Right lobe of liver (tissue), 6 donors: ENCODE data around the gene KAT6B. TPM values are rescaled to one million over a fixed set of nuclear protein-coding genes. Genes with fewer than 3 reads are reported as not detected.

ENCODE experiments used
- ATAC-seq, 4 donors: fragments of 200-7000 bp; cut with Tn5 transposase; one replicate each; pipeline ENCODE4 v1.9.1; 2020; ENCODE audit warnings: mild to moderate bottlenecking in 4 of 4, moderate library complexity in 4 of 4
- DNase-seq, 3 donors: peaks; one replicate each; pipeline ENCODE4 v3.0.0-alpha.2; 2020
- H3K27ac ChIP-seq, 3 donors: fragments of 200-600 bp; one replicate each; pipeline ENCODE4 v1.8.0; 2022
- H3K27me3 ChIP-seq, 2 donors: fragments of 200-600 bp; one replicate each; pipeline ENCODE4 v1.8.0; 2022
- H3K36me3 ChIP-seq, 4 donors: fragments of 200-600 bp; sonication (generic) in 1 of 4; one replicate each; pipeline versions ENCODE4 v1.5.1 to v1.8.0; 2017 to 2022; ENCODE audit warnings: control low read depth in 1 of 4
- H3K4me1 ChIP-seq, 4 donors: fragments of 200-600 bp; sonication (generic) in 1 of 4; one replicate each; pipeline versions ENCODE4 v1.5.1 to v1.8.0; 2017 to 2022; ENCODE audit warnings: control low read depth in 1 of 4
- H3K4me3 ChIP-seq, 3 donors: fragments of 200-600 bp; one replicate each; pipeline ENCODE4 v1.8.0; 2022
- H3K9me3 ChIP-seq, 4 donors: fragments of 200-600 bp; sonication (generic) in 1 of 4; one replicate each; pipeline versions ENCODE4 v1.5.1 to v1.8.0; 2017 to 2022; ENCODE audit warnings: control low read depth in 1 of 4
- POLR2A ChIP-seq: fragments of 450-650 bp; IDR thresholded peaks from one replicate; pipeline ENCODE4 v1.6.1; 2017; ENCODE audit warnings: antibody characterized with exemption, mild to moderate bottlenecking
- WGBS: methylation state at CpG from one replicate; pipeline ENCODE4 v1.1.6; 2018; ENCODE audit warnings: low coverage, low lambda C conversion rate; ENCODE audit not compliant: insufficient coverage; ENCODE audit errors: missing lambda C conversion rate; 5-methylcytosine and 5-hydroxymethylcytosine counted together
- intact Hi-C, 2 donors: fragments of 100-400 bp; cut with DNase I; formaldehyde crosslinking; loops; one replicate each; pipeline versions ENCODE4 v1.11.2 to v1.14.1; 2022
- total RNA-seq, 6 experiments: library from RNA; depleted of rRNA in 2 of 6; stranded (reverse); fragments of >200 nt in 2 of 6; fragmentation: NEBNext Ultra II Directional in 3 of 6; extraction: Animal tissue kit (Norgen Biotek cat#: 25700) in 3 of 6; gene quantifications; one replicate each; pipeline versions ENCODE4 v1.1.0 to v1.2.4, GENCODE V29; 2016 to 2023
- TF ChIP-seq, protein P1 (sequence below), 4 donors: fragments of 200-600 bp in 3 of 4; fragments of 450-650 bp in 1 of 4; IDR thresholded peaks; one replicate each; pipeline versions ENCODE4 v1.5.1 to v1.8.0; 2016 to 2022; ENCODE audit warnings: antibody characterized with exemption in 4 of 4, mild to moderate bottlenecking in 2 of 4
- donor health status: DM: no; HTN: yes; CAD: no.
- donor health status: DM: no; HTN: no; CAD: no.
- donor health status: DM: no; HTN: no; CAD: no.
- donor health status: DM: no; HTN: yes; CAD: no.
- donor health status: DM: no; HTN: yes; CAD: no.

KAT6B gene
- total RNA-seq, 6 experiments from 2014 or later, result 9.2 to 17.1 (median 10.3) TPM

DNA sequence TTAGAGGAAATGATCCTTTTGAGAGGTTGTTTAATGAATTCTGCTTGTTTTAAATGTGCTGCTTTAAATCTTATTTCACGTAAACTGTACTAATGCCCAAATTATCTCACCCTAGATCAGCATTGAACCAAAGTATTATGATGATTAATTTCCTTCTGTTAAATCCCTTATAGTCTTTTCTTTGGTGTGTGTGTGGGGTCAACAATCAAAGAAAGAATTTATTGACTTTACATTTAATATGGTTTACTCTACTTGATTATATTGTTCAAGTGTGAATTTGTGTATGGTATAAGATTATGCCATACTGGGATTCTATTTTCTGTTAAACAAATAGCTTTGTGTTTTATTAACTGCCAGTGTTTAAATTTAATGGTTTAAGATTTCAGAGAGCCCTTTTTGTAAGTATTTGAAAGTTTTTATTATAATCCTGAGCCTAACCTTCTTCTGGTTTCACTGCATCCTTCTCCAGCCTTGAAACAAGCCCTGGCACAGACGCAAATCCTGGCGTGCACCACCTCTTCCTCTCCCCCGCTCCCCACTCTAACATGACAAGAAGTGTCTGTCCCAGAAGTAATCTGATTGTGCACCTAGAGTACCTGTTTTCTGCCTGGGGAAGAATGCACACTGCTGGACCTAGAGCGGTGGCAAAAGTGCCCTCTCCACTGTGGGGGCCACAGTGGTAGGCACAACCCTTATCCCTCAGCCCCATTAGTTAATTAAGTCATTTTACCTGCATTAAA lies 70.6 kb downstream of the KAT6B start:
- ATAC-seq, result no peak
- H3K27me3 ChIP-seq, result no peaks in the 10 kb centered on the region
- no peaks in the 10 kb centered on the region for H3K9me3 ChIP-seq
- WGBS, result 89% methylated on average over 3 of the region's 5 CpGs
- no peak for DNase-seq
- TF ChIP-seq, protein P1, sequence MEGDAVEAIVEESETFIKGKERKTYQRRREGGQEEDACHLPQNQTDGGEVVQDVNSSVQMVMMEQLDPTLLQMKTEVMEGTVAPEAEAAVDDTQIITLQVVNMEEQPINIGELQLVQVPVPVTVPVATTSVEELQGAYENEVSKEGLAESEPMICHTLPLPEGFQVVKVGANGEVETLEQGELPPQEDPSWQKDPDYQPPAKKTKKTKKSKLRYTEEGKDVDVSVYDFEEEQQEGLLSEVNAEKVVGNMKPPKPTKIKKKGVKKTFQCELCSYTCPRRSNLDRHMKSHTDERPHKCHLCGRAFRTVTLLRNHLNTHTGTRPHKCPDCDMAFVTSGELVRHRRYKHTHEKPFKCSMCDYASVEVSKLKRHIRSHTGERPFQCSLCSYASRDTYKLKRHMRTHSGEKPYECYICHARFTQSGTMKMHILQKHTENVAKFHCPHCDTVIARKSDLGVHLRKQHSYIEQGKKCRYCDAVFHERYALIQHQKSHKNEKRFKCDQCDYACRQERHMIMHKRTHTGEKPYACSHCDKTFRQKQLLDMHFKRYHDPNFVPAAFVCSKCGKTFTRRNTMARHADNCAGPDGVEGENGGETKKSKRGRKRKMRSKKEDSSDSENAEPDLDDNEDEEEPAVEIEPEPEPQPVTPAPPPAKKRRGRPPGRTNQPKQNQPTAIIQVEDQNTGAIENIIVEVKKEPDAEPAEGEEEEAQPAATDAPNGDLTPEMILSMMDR (IDR thresholded peaks at IDR 0.05), result no peak
- TF ChIP-seq POLR2A, result no peak
- H3K4me1 ChIP-seq, result peaks cover 0 to 9% (median 0%) of the 10 kb centered on the region in 4 donors
- no peak overlapping the region for H3K4me3 ChIP-seq
- H3K36me3 ChIP-seq, result no peaks in the 10 kb centered on the region
- intact Hi-C loops, result no loop called here
- H3K27ac ChIP-seq, result no peak overlapping the region

DNA sequence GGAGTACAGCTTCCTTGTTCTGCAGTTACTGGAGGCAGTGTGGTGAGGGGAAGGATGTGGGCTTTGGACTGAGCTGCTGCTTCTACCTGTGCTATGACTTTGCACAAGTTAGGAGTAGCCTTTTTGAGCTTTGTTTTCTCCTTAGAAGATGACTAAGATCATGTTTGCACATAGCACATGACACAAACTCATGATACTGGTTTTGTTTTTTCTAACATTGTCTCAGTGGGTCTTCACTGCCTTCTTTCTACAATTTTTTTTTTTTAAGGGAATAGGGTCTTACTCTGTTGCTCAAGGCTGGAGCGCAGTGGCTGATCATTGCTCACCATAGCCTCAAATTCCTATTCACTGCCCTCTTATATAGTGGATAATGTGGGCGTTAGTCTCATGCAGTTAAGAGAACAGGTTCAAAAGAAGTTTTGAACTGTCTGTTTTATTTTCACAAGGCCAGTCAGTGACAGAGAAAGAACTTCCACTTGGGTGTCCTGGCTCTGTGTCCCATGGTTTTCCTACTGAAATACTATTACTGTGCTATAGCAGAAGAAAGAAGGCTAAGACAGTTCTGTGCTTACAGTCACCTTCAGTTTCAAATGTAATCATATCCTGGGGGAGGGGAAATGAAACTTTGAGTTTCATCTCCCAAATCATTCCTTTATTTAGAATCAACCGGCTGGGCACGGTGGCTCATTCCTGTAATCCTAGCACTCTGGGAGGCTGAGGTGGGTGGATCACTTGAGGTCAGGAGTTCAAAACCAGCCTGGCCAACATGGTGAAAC lies 72.0 kb downstream of the KAT6B start:
- Histone ChIP-seq H3K9me3 (no peaks in the 10 kb centered on the region), H3K4me3 (no peak overlapping the region), H3K4me1 (peaks cover 0 to 9% (median 0%) of the 10 kb centered on the region in 4 donors), H3K27ac (no peak overlapping the region), H3K27me3 (no peaks in the 10 kb centered on the region), H3K36me3 (no peaks in the 10 kb centered on the region)
- 72% methylated on average over 4 of the region's 4 CpGs for WGBS
- intact Hi-C loops, result no loop called here
- TF ChIP-seq, protein P1 (IDR thresholded peaks at IDR 0.05), result no peak
- no peak for TF ChIP-seq POLR2A
- ATAC-seq, result peak in 3 of 4 donors; percentile 35 to 75 (median 45)
- no peak for DNase-seq

GRCh38 chr10:74900297-74900696 lies 73.9 kb downstream of the KAT6B start:
- ATAC-seq (peak in 3 of 4 donors; percentile 19 to 23 (median 19)), DNase-seq (no peak)
- Histone ChIP-seq H3K9me3 (no peaks in the 10 kb centered on the region), H3K4me1 (peaks cover 0 to 9% (median 0%) of the 10 kb centered on the region in 4 donors), H3K27ac (no peak overlapping the region), H3K4me3 (no peak overlapping the region), H3K27me3 (no peaks in the 10 kb centered on the region), H3K36me3 (no peaks in the 10 kb centered on the region)
- TF ChIP-seq, protein P1 (IDR thresholded peaks at IDR 0.05), result no peak
- no peak for TF ChIP-seq POLR2A
- intact Hi-C loops, result no loop called here
- 82% methylated on average over 5 of the region's 5 CpGs for WGBS

DNA sequence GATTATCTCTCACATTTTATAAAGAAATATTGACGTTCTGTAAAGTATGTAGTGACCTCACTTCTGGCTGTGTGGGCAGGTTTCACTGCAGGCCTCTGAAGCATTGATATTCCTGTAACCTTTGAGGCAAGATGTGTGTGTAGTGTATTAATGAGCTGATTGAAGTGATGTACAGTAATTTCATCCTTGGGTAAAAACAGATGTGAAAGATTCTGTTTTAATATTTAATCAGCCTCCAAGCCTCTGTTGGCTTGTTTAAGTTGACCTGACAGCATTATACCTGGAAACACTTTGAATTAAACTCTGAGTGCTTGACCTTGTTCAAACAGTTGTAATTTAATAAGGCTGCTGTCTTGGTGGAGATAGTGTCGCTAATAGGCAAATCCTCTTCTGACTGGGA lies 74.9 kb downstream of the KAT6B start:
- Histone ChIP-seq H3K4me1 (peaks cover 0 to 9% (median 0%) of the 10 kb centered on the region in 4 donors), H3K27ac (no peak overlapping the region), H3K27me3 (no peaks in the 10 kb centered on the region), H3K4me3 (no peak overlapping the region), H3K36me3 (no peaks in the 10 kb centered on the region), H3K9me3 (no peaks in the 10 kb centered on the region)
- 78% methylated on average over 2 of the region's 2 CpGs for WGBS
- intact Hi-C loops, result no loop called here
- TF ChIP-seq, protein P1 (IDR thresholded peaks at IDR 0.05), result no peak
- no peak for TF ChIP-seq POLR2A
- DNase-seq (no peak), ATAC-seq (peak in 1 of 4 donors; percentile 19)
